ENCODE results near the gene ZMYM4.

The ZMYM4 gene

GRCh38 chr1:35442734-35443133 is 174.2 kb downstream of the ZMYM4 start:
- Histone ChIP-seq H3K27ac (ENCODE audit: low read length) (no peak overlapping the region), H3K27me3 (ENCODE audit: low read depth, low read length) (no peaks in the 10 kb centered on the region), H3K4me3 (ENCODE audit: low read depth in 1 of 2, low read length in 2 of 2) (no peak overlapping the region), H3K9me3 (ENCODE audit: control insufficient read depth in 1 of 2, low read length in 2 of 2) (no peaks in the 10 kb centered on the region), H3K36me3 (ENCODE audit: control insufficient read depth in 1 of 2, insufficient read depth in 2 of 2, low read length in 2 of 2) (peaks cover 67 to 83% of the 10 kb centered on the region in 2 donors), H3K4me1 (ENCODE audit: control insufficient read depth in 1 of 2, insufficient read depth in 2 of 2, low read length in 2 of 2) (no peaks in the 10 kb centered on the region)

- no peaks in the 10 kb centered on the region for H3K4me1 ChIP-seq (ENCODE audit: control insufficient read depth in 1 of 2, insufficient read depth in 2 of 2, low read length in 2 of 2)
- H3K9me3 ChIP-seq (ENCODE audit: control insufficient read depth in 1 of 2, low read length in 2 of 2), result no peaks in the 10 kb centered on the region
- H3K36me3 ChIP-seq (ENCODE audit: control insufficient read depth in 1 of 2, insufficient read depth in 2 of 2, low read length in 2 of 2), result peaks cover 72 to 88% of the 10 kb centered on the region in 2 donors
- H3K4me3 ChIP-seq (ENCODE audit: low read depth in 1 of 2, low read length in 2 of 2), result no peak overlapping the region
- no peak overlapping the region for H3K27ac ChIP-seq (ENCODE audit: low read length)
- H3K27me3 ChIP-seq (ENCODE audit: low read depth, low read length), result no peaks in the 10 kb centered on the region
Measured at GRCh38 chr1:35443768-35444518, 175.4 kb downstream of the ZMYM4 start.

- Histone ChIP-seq H3K9me3 (ENCODE audit: control insufficient read depth in 1 of 2, low read length in 2 of 2) (no peaks in the 10 kb centered on the region), H3K36me3 (ENCODE audit: control insufficient read depth in 1 of 2, insufficient read depth in 2 of 2, low read length in 2 of 2) (peaks cover 72 to 88% of the 10 kb centered on the region in 2 donors), H3K27me3 (ENCODE audit: low read depth, low read length) (no peaks in the 10 kb centered on the region), H3K4me1 (ENCODE audit: control insufficient read depth in 1 of 2, insufficient read depth in 2 of 2, low read length in 2 of 2) (no peaks in the 10 kb centered on the region), H3K4me3 (ENCODE audit: low read depth in 1 of 2, low read length in 2 of 2) (no peak overlapping the region), H3K27ac (ENCODE audit: low read length) (no peak overlapping the region)
Measured at GRCh38 chr1:35444519-35444774, 175.9 kb downstream of the ZMYM4 start.

GRCh38 chr1:35447278-35447677 is 178.8 kb downstream of the ZMYM4 start:
- no peak overlapping the region for H3K27ac ChIP-seq (ENCODE audit: low read length)
- H3K36me3 ChIP-seq (ENCODE audit: control insufficient read depth in 1 of 2, insufficient read depth in 2 of 2, low read length in 2 of 2), result peaks cover 62 to 75% of the 10 kb centered on the region in 2 donors
- H3K4me1 ChIP-seq (ENCODE audit: control insufficient read depth in 1 of 2, insufficient read depth in 2 of 2, low read length in 2 of 2), result peaks cover 9 to 16% of the 10 kb centered on the region in 2 donors

GRCh38 chr1:35448344-35448801 is 179.9 kb downstream of the ZMYM4 start:
- no peak overlapping the region for H3K4me3 ChIP-seq (ENCODE audit: low read depth in 1 of 2, low read length in 2 of 2)
- H3K27me3 ChIP-seq (ENCODE audit: low read depth, low read length), result no peaks in the 10 kb centered on the region
- H3K4me1 ChIP-seq (ENCODE audit: control insufficient read depth in 1 of 2, insufficient read depth in 2 of 2, low read length in 2 of 2), result peaks cover 14 to 22% of the 10 kb centered on the region in 2 donors
- H3K27ac ChIP-seq (ENCODE audit: low read length), result no peak overlapping the region
- H3K9me3 ChIP-seq (ENCODE audit: control insufficient read depth in 1 of 2, low read length in 2 of 2), result no peaks in the 10 kb centered on the region
- peaks cover 58 to 66% of the 10 kb centered on the region in 2 donors for H3K36me3 ChIP-seq (ENCODE audit: control insufficient read depth in 1 of 2, insufficient read depth in 2 of 2, low read length in 2 of 2)

More at GRCh38 chr1:35447278-35447677, 178.8 kb downstream of the ZMYM4 start:
- Histone ChIP-seq H3K4me3 (ENCODE audit: low read depth in 1 of 2, low read length in 2 of 2) (no peak overlapping the region), H3K27me3 (ENCODE audit: low read depth, low read length) (no peaks in the 10 kb centered on the region), H3K9me3 (ENCODE audit: control insufficient read depth in 1 of 2, low read length in 2 of 2) (no peaks in the 10 kb centered on the region)

- Histone ChIP-seq H3K27me3 (ENCODE audit: low read depth, low read length) (no peaks in the 10 kb centered on the region), H3K9me3 (ENCODE audit: control insufficient read depth in 1 of 2, low read length in 2 of 2) (no peaks in the 10 kb centered on the region), H3K4me3 (ENCODE audit: low read depth in 1 of 2, low read length in 2 of 2) (no peak overlapping the region), H3K27ac (ENCODE audit: low read length) (no peak overlapping the region), H3K36me3 (ENCODE audit: control insufficient read depth in 1 of 2, insufficient read depth in 2 of 2, low read length in 2 of 2) (peaks cover 61 to 66% of the 10 kb centered on the region in 2 donors), H3K4me1 (ENCODE audit: control insufficient read depth in 1 of 2, insufficient read depth in 2 of 2, low read length in 2 of 2) (peaks cover 14 to 22% of the 10 kb centered on the region in 2 donors)
Measured at GRCh38 chr1:35449334-35450008, 181.0 kb downstream of the ZMYM4 start.

- peaks cover 14 to 22% of the 10 kb centered on the region in 2 donors for H3K4me1 ChIP-seq (ENCODE audit: control insufficient read depth in 1 of 2, insufficient read depth in 2 of 2, low read length in 2 of 2)
- no peak overlapping the region for H3K4me3 ChIP-seq (ENCODE audit: low read depth in 1 of 2, low read length in 2 of 2)
- H3K9me3 ChIP-seq (ENCODE audit: control insufficient read depth in 1 of 2, low read length in 2 of 2), result no peaks in the 10 kb centered on the region
- H3K27me3 ChIP-seq (ENCODE audit: low read depth, low read length), result no peaks in the 10 kb centered on the region
- H3K27ac ChIP-seq (ENCODE audit: low read length), result no peak overlapping the region
- peaks cover 50 to 63% of the 10 kb centered on the region in 2 donors for H3K36me3 ChIP-seq (ENCODE audit: control insufficient read depth in 1 of 2, insufficient read depth in 2 of 2, low read length in 2 of 2)
Measured at GRCh38 chr1:35451125-35451528, 182.6 kb downstream of the ZMYM4 start.

- Histone ChIP-seq H3K27ac (ENCODE audit: low read length) (no peak overlapping the region), H3K4me3 (ENCODE audit: low read depth in 1 of 2, low read length in 2 of 2) (no peak overlapping the region), H3K36me3 (ENCODE audit: control insufficient read depth in 1 of 2, insufficient read depth in 2 of 2, low read length in 2 of 2) (peaks cover 42 to 54% of the 10 kb centered on the region in 2 donors), H3K9me3 (ENCODE audit: control insufficient read depth in 1 of 2, low read length in 2 of 2) (no peaks in the 10 kb centered on the region), H3K27me3 (ENCODE audit: low read depth, low read length) (no peaks in the 10 kb centered on the region), H3K4me1 (ENCODE audit: control insufficient read depth in 1 of 2, insufficient read depth in 2 of 2, low read length in 2 of 2) (peaks cover 14 to 22% of the 10 kb centered on the region in 2 donors)
Measured at GRCh38 chr1:35452106-35452774, 183.7 kb downstream of the ZMYM4 start.

- Histone ChIP-seq H3K27ac (ENCODE audit: low read length) (no peak overlapping the region), H3K9me3 (ENCODE audit: control insufficient read depth in 1 of 2, low read length in 2 of 2) (no peaks in the 10 kb centered on the region), H3K27me3 (ENCODE audit: low read depth, low read length) (no peaks in the 10 kb centered on the region), H3K4me1 (ENCODE audit: control insufficient read depth in 1 of 2, insufficient read depth in 2 of 2, low read length in 2 of 2) (peaks cover 14 to 22% of the 10 kb centered on the region in 2 donors), H3K4me3 (ENCODE audit: low read depth in 1 of 2, low read length in 2 of 2) (no peak overlapping the region), H3K36me3 (ENCODE audit: control insufficient read depth in 1 of 2, insufficient read depth in 2 of 2, low read length in 2 of 2) (peaks cover 37 to 46% of the 10 kb centered on the region in 2 donors)
Measured at GRCh38 chr1:35453031-35453430, 184.5 kb downstream of the ZMYM4 start.

- Histone ChIP-seq H3K27ac (ENCODE audit: low read length) (no peak overlapping the region), H3K36me3 (ENCODE audit: control insufficient read depth in 1 of 2, insufficient read depth in 2 of 2, low read length in 2 of 2) (peaks cover 35 to 40% of the 10 kb centered on the region in 2 donors)
Measured at GRCh38 chr1:35454176-35454575, 185.7 kb downstream of the ZMYM4 start.

GRCh38 chr1:35454616-35455015 is 186.1 kb downstream of the ZMYM4 start:
- peaks cover 31 to 35% of the 10 kb centered on the region in 2 donors for H3K36me3 ChIP-seq (ENCODE audit: control insufficient read depth in 1 of 2, insufficient read depth in 2 of 2, low read length in 2 of 2)
- peaks cover 14 to 22% of the 10 kb centered on the region in 2 donors for H3K4me1 ChIP-seq (ENCODE audit: control insufficient read depth in 1 of 2, insufficient read depth in 2 of 2, low read length in 2 of 2)
- H3K27ac ChIP-seq (ENCODE audit: low read length), result no peak overlapping the region

More at GRCh38 chr1:35454176-35454575, 185.7 kb downstream of the ZMYM4 start:
- peaks cover 14 to 22% of the 10 kb centered on the region in 2 donors for H3K4me1 ChIP-seq (ENCODE audit: control insufficient read depth in 1 of 2, insufficient read depth in 2 of 2, low read length in 2 of 2)
- no peaks in the 10 kb centered on the region for H3K9me3 ChIP-seq (ENCODE audit: control insufficient read depth in 1 of 2, low read length in 2 of 2)
- H3K4me3 ChIP-seq (ENCODE audit: low read depth in 1 of 2, low read length in 2 of 2), result no peak overlapping the region
- no peaks in the 10 kb centered on the region for H3K27me3 ChIP-seq (ENCODE audit: low read depth, low read length)

More at GRCh38 chr1:35454616-35455015, 186.1 kb downstream of the ZMYM4 start:
- no peaks in the 10 kb centered on the region for H3K27me3 ChIP-seq (ENCODE audit: low read depth, low read length)
- no peak overlapping the region for H3K4me3 ChIP-seq (ENCODE audit: low read depth in 1 of 2, low read length in 2 of 2)
- no peaks in the 10 kb centered on the region for H3K9me3 ChIP-seq (ENCODE audit: control insufficient read depth in 1 of 2, low read length in 2 of 2)

All from muscle layer of duodenum (tissue), 2 donors.